GM21786 (cell line): ENCODE results near the gene TBC1D10A.

Experiments used
- ATAC-seq: cut with Tn5 transposase; IDR thresholded peaks from one replicate; pipeline ENCODE4 v1.9.1; 2021; ENCODE audit not compliant: unreplicated experiment

Gene TBC1D10A

DNA sequence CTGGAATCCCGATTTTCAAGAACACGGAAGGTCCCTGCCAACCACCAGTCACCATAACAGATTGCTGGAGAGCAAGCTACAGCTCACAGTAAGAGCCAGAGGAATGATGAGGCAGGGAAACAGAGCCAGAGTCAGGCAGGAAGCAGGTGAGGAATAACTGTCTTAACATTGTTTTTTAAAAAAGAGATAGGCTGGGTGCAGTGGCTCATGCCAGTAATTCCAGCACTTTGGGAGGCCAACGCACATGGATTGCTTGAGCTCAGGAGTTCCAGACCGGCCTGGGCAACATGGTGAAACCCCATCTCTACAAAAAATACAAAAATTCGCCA is 24.0 kb downstream of the TBC1D10A start:
- ATAC-seq = no peak

GRCh38 chr22:30301995-30302809 is 24.5 kb downstream of the TBC1D10A start:
- ATAC-seq = no peak

- ATAC-seq = no peak
These were observed 27.4 kb downstream of the TBC1D10A start for GRCh38 chr22:30299322-30299721.

DNA sequence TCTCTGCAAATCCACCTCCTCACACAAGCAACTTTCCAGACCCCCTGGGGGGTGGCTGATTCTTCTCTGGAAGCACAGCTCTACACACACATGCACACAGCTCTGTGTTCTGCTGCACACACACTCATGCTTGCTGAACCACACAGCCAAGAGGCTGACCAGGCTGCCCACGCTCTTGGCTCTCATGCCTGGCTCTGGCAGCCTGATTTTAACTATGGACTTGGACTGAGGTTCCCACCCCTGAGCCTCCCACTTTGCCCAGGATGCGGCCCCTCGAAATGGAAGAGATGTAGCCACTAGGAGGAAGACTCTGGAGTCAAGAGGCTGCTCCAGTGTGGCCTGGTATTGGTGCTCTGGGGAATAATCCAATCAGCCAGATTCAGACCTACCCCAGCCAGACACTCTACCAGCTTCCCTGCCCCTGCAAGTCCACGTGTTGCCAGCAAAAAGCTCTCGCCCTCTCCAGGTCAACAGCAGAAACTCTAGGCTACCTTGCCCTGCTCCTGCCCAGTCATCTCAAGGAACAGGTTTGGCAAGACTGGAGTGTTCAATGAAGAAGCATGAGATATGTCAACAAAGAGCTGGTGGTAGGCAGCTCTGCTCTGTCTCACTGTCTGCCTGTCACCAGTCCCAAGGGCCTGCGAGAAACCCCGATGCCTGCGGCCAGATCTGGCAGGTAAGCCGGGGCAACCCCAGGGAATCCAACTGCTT is 28.6 kb downstream of the TBC1D10A start:
- ATAC-seq = no peak

DNA sequence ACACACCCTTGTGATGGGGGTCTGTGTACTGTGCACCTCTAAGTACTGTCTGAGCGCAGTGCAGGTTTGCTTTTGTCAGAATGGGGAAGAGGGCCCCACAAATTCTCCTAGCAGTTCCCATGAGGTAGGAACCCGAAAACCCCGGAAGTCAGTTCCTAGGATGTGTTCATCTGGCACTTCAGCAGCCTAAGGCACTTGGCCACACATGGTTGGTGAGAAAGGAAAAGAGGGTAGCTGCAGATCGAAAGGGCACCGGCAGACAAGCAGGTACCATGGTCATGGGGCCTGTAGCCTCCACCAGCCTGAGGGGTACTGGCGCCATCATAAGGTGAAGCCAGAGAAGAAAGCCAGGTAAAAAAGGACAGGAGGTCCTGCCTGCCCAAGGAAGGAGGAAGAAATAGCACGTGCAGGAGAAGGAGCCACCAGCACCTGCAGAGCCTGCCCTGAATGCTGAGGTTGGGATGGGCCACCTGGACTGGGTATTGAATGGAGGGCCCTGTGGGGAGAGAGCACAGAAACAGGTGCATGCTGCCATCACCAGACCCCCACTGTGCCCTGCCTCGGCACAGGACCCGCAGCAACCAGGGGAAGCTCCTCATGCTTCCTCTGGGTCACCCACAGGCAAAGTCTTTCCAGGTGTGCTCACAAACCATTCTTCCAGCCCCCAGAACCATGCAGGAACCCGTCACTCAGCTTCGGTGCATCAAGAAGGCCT is 29.3 kb downstream of the TBC1D10A start:
- no peak for ATAC-seq

DNA sequence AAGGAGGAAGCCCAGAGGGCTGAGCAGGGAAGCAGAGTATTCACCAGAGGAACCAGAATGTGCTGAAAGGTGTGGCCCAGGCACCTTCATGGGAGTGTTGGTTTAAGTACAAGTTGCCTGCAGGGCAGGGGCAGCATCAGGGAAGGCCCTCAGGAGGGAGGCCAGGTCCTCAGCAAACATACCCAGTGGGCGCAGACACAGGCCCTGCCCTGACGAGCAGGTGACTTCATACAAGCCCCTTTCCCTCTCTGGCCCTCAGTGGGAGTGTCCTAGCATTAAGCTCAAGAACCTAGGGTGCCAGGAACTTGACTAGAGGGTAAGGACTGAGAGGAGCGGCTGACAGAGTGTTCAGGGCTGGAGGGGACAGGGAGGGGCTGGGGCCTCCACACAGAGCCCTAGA is 29.9 kb downstream of the TBC1D10A start:
- ATAC-seq = no peak

GRCh38 chr22:30296324-30296723 is 30.4 kb downstream of the TBC1D10A start:
- no peak for ATAC-seq

- no peak for ATAC-seq
These were observed 31.2 kb downstream of the TBC1D10A start for GRCh38 chr22:30295576-30295975.

- ATAC-seq = no peak
These were observed 31.9 kb downstream of the TBC1D10A start for GRCh38 chr22:30294830-30295229.

DNA sequence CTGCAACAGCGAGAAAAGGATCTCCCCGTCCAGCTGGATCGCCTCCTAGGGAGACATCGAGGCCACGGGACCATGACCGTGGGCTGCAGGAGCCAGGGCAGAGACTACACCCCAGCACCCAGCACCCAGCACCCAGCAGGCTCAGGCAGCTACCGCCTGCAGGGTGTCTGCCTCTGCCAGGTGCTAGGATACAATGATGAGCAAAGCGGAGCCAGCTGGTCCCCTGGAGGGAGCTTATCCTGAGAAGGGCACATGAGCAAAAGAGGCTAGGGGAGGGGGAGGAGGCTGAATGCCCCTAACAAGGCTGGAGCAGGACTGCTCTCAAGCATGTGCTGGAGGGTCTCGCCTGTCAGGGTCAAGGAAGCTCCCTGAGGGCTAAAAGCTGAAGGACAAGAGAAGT is 32.7 kb downstream of the TBC1D10A start:
- no peak for ATAC-seq

DNA sequence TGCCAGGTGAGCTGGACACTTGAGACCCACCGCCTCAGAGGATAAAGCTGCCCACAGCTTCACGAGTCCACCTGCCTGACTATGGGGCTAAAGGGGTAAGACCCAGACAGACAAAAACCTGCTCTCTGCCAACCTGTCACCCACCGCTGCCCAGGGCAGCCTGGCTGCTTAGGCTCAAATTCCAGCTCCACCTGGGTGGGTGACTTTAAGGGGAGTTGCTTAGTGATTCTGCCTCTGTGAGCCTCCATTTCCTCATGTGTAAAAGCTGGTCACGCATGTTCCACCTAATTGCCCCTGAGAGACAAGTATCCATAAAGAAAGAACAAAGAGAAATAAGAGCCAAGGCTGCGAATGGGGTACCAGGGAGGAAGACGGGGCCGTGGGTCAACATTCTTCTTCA is 33.7 kb downstream of the TBC1D10A start:
- ATAC-seq = no peak

GRCh38 chr22:30292069-30292970 is 34.4 kb downstream of the TBC1D10A start:
- ATAC-seq = no peak

DNA sequence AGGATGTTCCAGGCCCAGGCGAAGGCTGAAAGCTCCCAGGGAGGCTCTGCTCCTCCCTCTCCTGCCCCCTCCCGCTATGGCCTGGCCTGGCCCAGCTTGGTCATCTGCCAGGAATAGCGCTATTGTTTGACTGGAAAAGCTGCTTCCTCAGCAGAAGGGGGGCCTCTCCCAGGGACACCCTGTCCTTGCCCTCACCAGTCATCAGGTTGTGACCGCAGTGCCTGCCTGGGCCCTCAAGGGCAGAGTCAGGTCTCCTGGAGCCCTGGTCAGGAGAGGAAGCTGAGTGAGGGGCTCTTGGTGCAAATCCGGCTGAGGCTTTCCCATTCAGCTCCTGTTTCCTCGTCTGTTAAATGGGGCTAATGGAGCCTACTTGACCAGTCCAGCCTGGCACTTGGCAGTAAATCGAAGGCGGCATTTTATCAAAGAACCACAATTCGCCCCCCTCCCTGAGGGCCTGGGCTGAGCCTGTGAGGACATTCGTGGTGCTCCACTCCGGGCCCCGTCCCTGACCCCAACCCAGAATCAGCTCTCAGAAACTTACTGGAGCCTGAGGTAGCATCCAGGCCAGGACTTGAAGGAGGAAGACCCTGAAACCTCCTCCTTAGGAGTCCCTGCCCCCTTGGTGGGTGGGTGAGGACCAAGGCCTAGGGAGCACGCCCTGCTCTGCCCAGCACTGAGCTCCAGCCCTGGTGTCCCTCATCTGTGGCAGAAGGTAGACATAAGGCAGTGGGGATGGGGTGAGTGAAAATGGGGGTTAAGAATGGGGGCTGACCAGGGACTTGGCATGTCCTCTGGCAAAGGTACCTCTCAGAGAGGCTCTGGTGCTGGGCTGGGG is 35.5 kb downstream of the TBC1D10A start:
- ATAC-seq = no peak

DNA sequence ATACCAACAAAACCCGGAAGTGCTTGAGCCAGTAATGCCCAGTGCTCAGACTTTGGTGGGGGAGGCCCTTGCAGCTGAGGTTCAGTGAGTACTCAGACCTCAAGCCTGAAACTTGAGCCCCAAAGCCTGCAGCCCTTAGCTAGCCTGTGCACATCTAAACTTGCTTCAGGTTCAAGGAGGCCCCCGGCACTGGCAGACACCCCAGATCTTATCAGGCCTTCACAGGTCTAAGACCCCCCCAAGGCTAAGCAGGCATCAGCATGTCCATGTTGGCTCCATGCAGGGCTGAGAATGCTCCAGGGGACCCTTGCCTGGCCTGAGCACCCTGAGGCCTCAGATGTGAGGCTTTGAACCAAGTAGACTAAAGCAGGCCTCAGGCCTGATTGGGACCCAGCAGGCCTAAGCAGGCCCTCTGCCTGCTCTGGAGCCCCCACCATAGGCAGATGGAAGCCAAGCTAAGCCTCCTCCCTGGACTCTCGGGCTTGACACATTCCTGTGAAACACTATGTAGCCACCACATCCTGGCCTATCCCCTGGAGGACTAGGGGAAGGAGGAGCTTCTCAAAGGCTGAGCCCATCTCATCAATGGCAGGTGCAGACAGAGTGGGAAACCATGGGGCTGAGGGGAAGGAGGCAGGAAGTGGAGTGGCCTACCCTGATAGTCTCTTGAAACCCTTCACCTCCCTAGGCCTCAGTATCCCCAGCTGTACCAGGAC is 36.2 kb downstream of the TBC1D10A start:
- no peak for ATAC-seq

GRCh38 chr22:30289980-30290313 is 36.8 kb downstream of the TBC1D10A start:
- peak; percentile 8 for ATAC-seq

DNA sequence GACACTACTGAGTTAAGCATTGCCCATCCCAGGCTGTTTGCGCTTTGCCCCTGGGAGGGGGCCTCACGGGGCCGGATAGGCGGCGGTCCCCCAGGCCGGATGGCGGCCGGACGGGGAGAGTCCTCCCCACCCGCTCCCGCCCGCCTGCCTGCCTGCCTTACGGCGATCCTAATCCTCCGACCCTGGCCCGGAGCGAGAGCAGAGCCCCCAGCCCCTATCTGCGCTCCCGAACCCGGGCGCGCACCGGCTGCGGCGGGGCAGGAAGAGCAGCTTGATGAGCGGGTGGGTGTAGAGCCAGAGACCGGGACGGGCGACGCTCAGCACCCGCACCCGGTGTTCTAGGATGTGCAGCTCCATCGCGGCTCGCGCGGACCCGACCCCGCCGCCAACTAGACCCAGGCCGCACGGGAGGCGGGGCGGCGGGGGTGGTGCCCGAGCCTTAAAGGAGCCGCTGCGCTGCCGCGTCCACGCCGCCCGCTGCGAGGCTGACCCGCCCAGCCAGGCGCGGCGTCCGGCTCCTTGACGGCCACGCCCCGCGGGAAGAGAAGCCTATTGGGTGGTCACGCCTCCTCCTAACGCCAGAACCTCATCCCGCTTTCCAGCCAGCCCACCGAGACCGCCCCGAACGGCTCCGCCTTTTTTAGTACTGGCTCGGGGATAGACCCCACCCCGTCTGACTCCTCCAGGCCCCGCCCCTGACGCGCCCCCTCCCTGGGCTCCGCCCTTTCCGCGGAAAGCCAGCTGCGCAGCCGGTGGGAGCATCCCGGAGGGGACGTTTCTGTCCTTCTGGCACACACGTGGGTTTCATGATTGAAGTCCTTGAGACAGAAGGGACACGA is 37.4 kb downstream of the TBC1D10A start, which contains the start of gene CASTOR1:
Gene CASTOR1 (minus strand): TSS at position 365 of the 839 bp plus-strand sequence. CDS start 8 bp downstream, at position 357.
- peak; percentile 62 for ATAC-seq

GRCh38 chr22:30288419-30289140 is 38.2 kb downstream of the TBC1D10A start:
- no peak for ATAC-seq
